HepG2 (cell line): ENCODE measurements around the gene LEAP2. TPM values are rescaled to one million over a fixed set of nuclear protein-coding genes. Genes with fewer than 3 reads are reported as not detected.
A peak's percentile ranks its signal among the peaks of the same experiment; 100 is the strongest.

Experiments used
- ARHGAP35 ChIP-seq: sonication (generic); formaldehyde crosslinking; IDR thresholded peaks from 2 replicates; pipeline ENCODE4 v1.9.0; 2022; ENCODE audit warnings: mild to moderate bottlenecking, inconsistent platforms, moderate library complexity, missing genetic modification reagents, borderline replicate concordance
- BCL6 ChIP-seq: IDR thresholded peaks from 2 replicates; pipeline ENCODE4 v1.6.1; 2016; ENCODE audit warnings: missing genetic modification reagents, missing compliant biosample characterization
- BCLAF1 ChIP-seq: fragments of 450-650 bp; IDR thresholded peaks from 2 replicates; pipeline ENCODE4 v1.6.1; 2017; ENCODE audit warnings: mild to moderate bottlenecking
- GZF1 ChIP-seq: sonication (generic); formaldehyde crosslinking; IDR thresholded peaks from 2 replicates; pipeline ENCODE4 v1.5.1; 2020; ENCODE audit warnings: mild to moderate bottlenecking, missing genetic modification reagents
- HIVEP1 ChIP-seq: sonication (generic); formaldehyde crosslinking; IDR thresholded peaks from 2 replicates; pipeline ENCODE4 v1.4.0; 2020; ENCODE audit warnings: mild to moderate bottlenecking, missing genetic modification reagents
- KDM5A ChIP-seq: fragments of 200-600 bp; sonication (generic); IDR thresholded peaks from 2 replicates; pipeline ENCODE4 v1.7.0; 2018; ENCODE audit warnings: antibody characterized with exemption, mild to moderate bottlenecking, low read length, borderline replicate concordance
- MED8 ChIP-seq: sonication (generic); formaldehyde crosslinking; IDR thresholded peaks from 2 replicates; pipeline ENCODE4 v1.8.1; 2023; ENCODE audit warnings: mild to moderate bottlenecking, missing genetic modification reagents; ENCODE audit not compliant: insufficient replicate concordance
- NR2F6 ChIP-seq, 2 experiments: IDR thresholded peaks; 2 replicates each; pipeline ENCODE4 v1.6.1; 2016; ENCODE audit warnings: antibody characterized with exemption in 1 of 2, mild to moderate bottlenecking in 1 of 2
- RXRB ChIP-seq: IDR thresholded peaks from 2 replicates; pipeline ENCODE4 v1.6.1; 2016; ENCODE audit warnings: borderline replicate concordance, missing genetic modification reagents, missing compliant biosample characterization
- SALL2 ChIP-seq: sonication (generic); formaldehyde crosslinking; IDR thresholded peaks from 2 replicates; pipeline ENCODE4 v1.8.1; 2023; ENCODE audit warnings: mild to moderate bottlenecking, missing genetic modification reagents, inconsistent platforms
- SMARCC2 ChIP-seq: fragments of 450-650 bp; IDR thresholded peaks from 2 replicates; pipeline ENCODE4 v1.6.1; 2017; ENCODE audit warnings: antibody characterized with exemption, mild to moderate bottlenecking
- TFDP1 ChIP-seq: IDR thresholded peaks from 2 replicates; pipeline ENCODE4 v1.6.1; 2016; ENCODE audit warnings: missing compliant biosample characterization, missing genetic modification reagents, borderline replicate concordance
- ZFP36L2 ChIP-seq: sonication (generic); formaldehyde crosslinking; IDR thresholded peaks from 2 replicates; pipeline ENCODE4 v1.4.0; 2020; ENCODE audit warnings: missing genetic modification reagents
- ZNF30 ChIP-seq: sonication (generic); formaldehyde crosslinking; IDR thresholded peaks from 2 replicates; pipeline ENCODE4 v1.5.0; 2020; ENCODE audit warnings: mild to moderate bottlenecking, missing genetic modification reagents
- ZNF496 ChIP-seq: sonication (generic); formaldehyde crosslinking; IDR thresholded peaks from 2 replicates; pipeline ENCODE4 v1.8.1; 2023; ENCODE audit warnings: mild to moderate bottlenecking, moderate library complexity, missing genetic modification reagents; ENCODE audit not compliant: insufficient replicate concordance
- ZNF607 ChIP-seq: sonication (generic); formaldehyde crosslinking; IDR thresholded peaks from 2 replicates; pipeline ENCODE4 v1.5.1; 2020; ENCODE audit warnings: missing genetic modification reagents, mild to moderate bottlenecking, borderline replicate concordance
- ZNF703 ChIP-seq: sonication (generic); formaldehyde crosslinking; IDR thresholded peaks from 2 replicates; pipeline ENCODE4 v1.5.1; 2020; ENCODE audit warnings: missing genetic modification reagents, mild to moderate bottlenecking, moderate library complexity, borderline replicate concordance
- ZNF724P ChIP-seq: sonication (generic); formaldehyde crosslinking; IDR thresholded peaks from 2 replicates; pipeline ENCODE4 v1.8.0; 2022; ENCODE audit warnings: missing genetic modification reagents, borderline replicate concordance
- polyA plus RNA-seq, 8 experiments: library from polyadenylated mRNA; depleted of rRNA in 3 of 8; stranded (reverse) in 7 of 8; unstranded in 1 of 8; fragments of >200 nt; fragmentation: Illumina TruSeq in 4 of 8; extraction: Trizol in 4 of 8; gene quantifications; 2 replicates each; pipeline versions ENCODE4 v1.2.1 to v1.2.3, GENCODE V29; 2011 to 2016; ENCODE audit warnings: low read depth in 4 of 8, missing spikeins in 1 of 8, mixed read lengths in 1 of 8; ENCODE audit not compliant: insufficient read depth in 1 of 8
- total RNA-seq, 5 experiments: library from RNA; depleted of rRNA; stranded (reverse); fragments of >200 nt; fragmentation: Illumina TruSeq; extraction: Trizol; gene quantifications; 2 replicates each; pipeline ENCODE4 v1.2.3, GENCODE V29; 2016; ENCODE audit warnings: low read depth in 1 of 5
- TF ChIP-seq, protein P1 (sequence below): sonication (generic); formaldehyde crosslinking; IDR thresholded peaks from 2 replicates; pipeline ENCODE4 v1.4.0; 2020; ENCODE audit warnings: missing genetic modification reagents
- TF ChIP-seq, protein P2 (sequence below): IDR thresholded peaks from 2 replicates; pipeline ENCODE4 v1.6.1; 2016

LEAP2 gene
- total and polyA plus RNA-seq, 2 of the 13 experiments (the other 11 are each of a cell fraction or from before 2014, with no cell fraction given) = 23.9 to 51.9 TPM

GRCh38 chr5:132839426-132840301 is 33.8 kb upstream of the LEAP2 start (continued):
- TF ChIP-seq, protein P1, sequence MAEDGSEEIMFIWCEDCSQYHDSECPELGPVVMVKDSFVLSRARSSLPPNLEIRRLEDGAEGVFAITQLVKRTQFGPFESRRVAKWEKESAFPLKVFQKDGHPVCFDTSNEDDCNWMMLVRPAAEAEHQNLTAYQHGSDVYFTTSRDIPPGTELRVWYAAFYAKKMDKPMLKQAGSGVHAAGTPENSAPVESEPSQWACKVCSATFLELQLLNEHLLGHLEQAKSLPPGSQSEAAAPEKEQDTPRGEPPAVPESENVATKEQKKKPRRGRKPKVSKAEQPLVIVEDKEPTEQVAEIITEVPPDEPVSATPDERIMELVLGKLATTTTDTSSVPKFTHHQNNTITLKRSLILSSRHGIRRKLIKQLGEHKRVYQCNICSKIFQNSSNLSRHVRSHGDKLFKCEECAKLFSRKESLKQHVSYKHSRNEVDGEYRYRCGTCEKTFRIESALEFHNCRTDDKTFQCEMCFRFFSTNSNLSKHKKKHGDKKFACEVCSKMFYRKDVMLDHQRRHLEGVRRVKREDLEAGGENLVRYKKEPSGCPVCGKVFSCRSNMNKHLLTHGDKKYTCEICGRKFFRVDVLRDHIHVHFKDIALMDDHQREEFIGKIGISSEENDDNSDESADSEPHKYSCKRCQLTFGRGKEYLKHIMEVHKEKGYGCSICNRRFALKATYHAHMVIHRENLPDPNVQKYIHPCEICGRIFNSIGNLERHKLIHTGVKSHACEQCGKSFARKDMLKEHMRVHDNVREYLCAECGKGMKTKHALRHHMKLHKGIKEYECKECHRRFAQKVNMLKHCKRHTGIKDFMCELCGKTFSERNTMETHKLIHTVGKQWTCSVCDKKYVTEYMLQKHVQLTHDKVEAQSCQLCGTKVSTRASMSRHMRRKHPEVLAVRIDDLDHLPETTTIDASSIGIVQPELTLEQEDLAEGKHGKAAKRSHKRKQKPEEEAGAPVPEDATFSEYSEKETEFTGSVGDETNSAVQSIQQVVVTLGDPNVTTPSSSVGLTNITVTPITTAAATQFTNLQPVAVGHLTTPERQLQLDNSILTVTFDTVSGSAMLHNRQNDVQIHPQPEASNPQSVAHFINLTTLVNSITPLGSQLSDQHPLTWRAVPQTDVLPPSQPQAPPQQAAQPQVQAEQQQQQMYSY (CRISPR knock-in tag) = no peak
- TF ChIP-seq, protein P2, sequence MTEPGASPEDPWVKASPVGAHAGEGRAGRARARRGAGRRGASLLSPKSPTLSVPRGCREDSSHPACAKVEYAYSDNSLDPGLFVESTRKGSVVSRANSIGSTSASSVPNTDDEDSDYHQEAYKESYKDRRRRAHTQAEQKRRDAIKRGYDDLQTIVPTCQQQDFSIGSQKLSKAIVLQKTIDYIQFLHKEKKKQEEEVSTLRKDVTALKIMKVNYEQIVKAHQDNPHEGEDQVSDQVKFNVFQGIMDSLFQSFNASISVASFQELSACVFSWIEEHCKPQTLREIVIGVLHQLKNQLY = peak; percentile 31; the same call in 1 of the 2 replicates
- TF ChIP-seq NR2F6 (IDR thresholded peaks at IDR 0.05) = peak; percentile 82
- peak; percentile 85 for TF ChIP-seq NR2F6 (CRISPR knock-in tag; IDR thresholded peaks at IDR 0.05)
- TF ChIP-seq MED8 (CRISPR knock-in tag) = no peak
- no peak for TF ChIP-seq ZFP36L2
- TF ChIP-seq ZNF496 (CRISPR knock-in tag) = no peak
- no peak for TF ChIP-seq TFDP1
- peak; percentile 90 for TF ChIP-seq RXRB
- TF ChIP-seq HIVEP1 (CRISPR knock-in tag) = no peak
- no peak for TF ChIP-seq SMARCC2
- no peak for TF ChIP-seq KDM5A
- TF ChIP-seq ARHGAP35 = no peak
- TF ChIP-seq ZNF30 (CRISPR knock-in tag) = no peak
- TF ChIP-seq ZNF724P (CRISPR knock-in tag) = no peak
- TF ChIP-seq GZF1 (CRISPR knock-in tag) = no peak
- TF ChIP-seq ZNF607 (CRISPR knock-in tag) = no peak; the same call in 1 of the 2 replicates
- TF ChIP-seq SALL2 (CRISPR knock-in tag) = no peak
- peak; percentile 93 for TF ChIP-seq BCL6 (CRISPR knock-in tag)
- no peak for TF ChIP-seq BCLAF1
- no peak for TF ChIP-seq ZNF703 (CRISPR knock-in tag)
